H1 (cell line): ENCODE data around the gene CCT3. TPM values are rescaled to one million over a fixed set of nuclear protein-coding genes. Genes with fewer than 3 reads are reported as not detected.

Source experiments
- CTCF ChIA-PET: fragments of 300-600 bp; sonication (Branson Sonifier 250); formaldehyde crosslinking; loops from one replicate; lab custom pipeline; 2021; ENCODE audit not compliant: partially characterized antibody; lab: Charles Lee
- POLR2A ChIA-PET: fragments of 300-600 bp; sonication (Branson Sonifier 250); formaldehyde crosslinking; loops from one replicate; lab custom pipeline; 2021; ENCODE audit warnings: inconsistent platforms; ENCODE audit not compliant: partially characterized antibody; lab: Charles Lee
- DNase-seq, 2 experiments: peaks; one replicate each; pipeline versions ENCODE4 v3.0.0 to v3.0.0-alpha.2; 2010 to 2022; ENCODE audit warnings: low spot score in 2 of 2, low read depth in 1 of 2, mixed read lengths in 1 of 2
- FAIRE-seq: peaks from 2 replicates; lab custom pipeline; 2011; peaks lifted over from hg19 to GRCh38; lab: Jason Lieb, UNC
- H2AFZ ChIP-seq: 2 replicates; pipeline ENCODE4 v1.8.1; 2012; ENCODE audit warnings: low read length, inconsistent platforms
- H2AK5ac ChIP-seq: 2 replicates; pipeline ENCODE4 v1.6.1; 2013; ENCODE audit warnings: low read depth, low read length
- H2BK120ac ChIP-seq: replicated peaks from 2 replicates; pipeline ENCODE3; 2013; ENCODE audit warnings: low read depth, low read length, inconsistent platforms
- H2BK12ac ChIP-seq: 2 replicates; pipeline ENCODE4 v1.6.1; 2013; ENCODE audit warnings: low read depth, low read length
- H2BK15ac ChIP-seq: 2 replicates; pipeline ENCODE4 v1.6.1; 2013; ENCODE audit warnings: low read length
- H2BK20ac ChIP-seq: 2 replicates; pipeline ENCODE4 v1.6.1; 2013; ENCODE audit warnings: low read length
- H2BK5ac ChIP-seq: 2 replicates; pipeline ENCODE4 v1.6.1; 2013; ENCODE audit warnings: low read depth, low read length
- H3K14ac ChIP-seq: 2 replicates; pipeline ENCODE4 v1.6.1; 2013; ENCODE audit warnings: inconsistent platforms; ENCODE audit not compliant: insufficient read length
- H3K18ac ChIP-seq: 2 replicates; pipeline ENCODE4 v1.6.1; 2013; ENCODE audit warnings: low read length; ENCODE audit errors: extremely low read depth
- H3K23ac ChIP-seq: 2 replicates; pipeline ENCODE4 v1.6.1; 2013; ENCODE audit warnings: inconsistent platforms; ENCODE audit not compliant: insufficient read length
- H3K23me2 ChIP-seq: 2 replicates; pipeline ENCODE4 v1.6.1; 2013; ENCODE audit warnings: low read depth, low read length
- H3K27ac ChIP-seq: 2 replicates; pipeline ENCODE4 v1.6.1; 2011; ENCODE audit warnings: low read depth, low read length, inconsistent platforms
- H3K27me3 ChIP-seq, 4 experiments: replicated peaks in 1 of 4; 1 replicate in 1 of 4; 2 replicates in 3 of 4; pipeline versions ENCODE4 v1.6.1 to v1.8.1; 2011 to 2013; ENCODE audit warnings: low read length in 3 of 4, mild to moderate bottlenecking in 3 of 4, inconsistent platforms in 2 of 4, mixed read lengths in 2 of 4, moderate library complexity in 1 of 4; ENCODE audit not compliant: control insufficient read depth in 3 of 4, insufficient read depth in 3 of 4; ENCODE audit errors: extremely low read depth in 1 of 4
- H3K36me3 ChIP-seq, 4 experiments: 2 replicates each; pipeline versions ENCODE4 v1.6.1 to v1.8.1; 2011 to 2013; ENCODE audit warnings: mild to moderate bottlenecking in 4 of 4, low read length in 3 of 4, moderate library complexity in 2 of 4, control low read depth in 1 of 4, inconsistent platforms in 1 of 4; ENCODE audit not compliant: insufficient read depth in 4 of 4, control insufficient read depth in 2 of 4
- H3K4ac ChIP-seq: replicated peaks from 2 replicates; pipeline ENCODE3; 2013; ENCODE audit warnings: low read length, low read depth, mixed read lengths, inconsistent platforms; ENCODE audit not compliant: insufficient read length
- H3K4me1 ChIP-seq, 4 experiments: replicated peaks in 1 of 4; 1 replicate in 1 of 4; 2 replicates in 3 of 4; pipeline versions ENCODE4 v1.6.1 to v1.8.1; 2011 to 2013; ENCODE audit warnings: low read length in 3 of 4, inconsistent platforms in 2 of 4, mixed read lengths in 1 of 4; ENCODE audit not compliant: insufficient read depth in 4 of 4, control insufficient read depth in 3 of 4
- H3K4me2 ChIP-seq, 2 experiments: 2 replicates each; pipeline versions ENCODE4 v1.6.1 to v1.8.1; 2011 to 2013; ENCODE audit warnings: low read depth in 2 of 2, low read length in 2 of 2, control low read depth in 1 of 2, inconsistent platforms in 1 of 2, mild to moderate bottlenecking in 1 of 2; ENCODE audit not compliant: insufficient read depth in 1 of 2
- H3K4me3 ChIP-seq, 4 experiments: fragments of 200-600, 300-600 bp in 1 of 4; sonication (generic), shearing (Covaris generic), sonication (Bioruptor Twin) in 1 of 4; 2 replicates each; pipeline versions ENCODE4 v1.5.1 to v1.8.1; 2011 to 2016; ENCODE audit warnings: low read length in 4 of 4, low read depth in 3 of 4, control low read depth in 2 of 4, inconsistent platforms in 2 of 4, mild to moderate bottlenecking in 2 of 4, mixed read lengths in 1 of 4, moderate library complexity in 1 of 4; ENCODE audit not compliant: insufficient read depth in 2 of 4; ENCODE audit errors: extremely low read depth in 1 of 4
- H3K56ac ChIP-seq: replicated peaks from 2 replicates; pipeline ENCODE3; 2013; ENCODE audit warnings: low read depth, mild to moderate bottlenecking, mixed read lengths, low read length, inconsistent platforms; ENCODE audit not compliant: insufficient read length
- H3K79me1 ChIP-seq: 2 replicates; pipeline ENCODE4 v1.6.1; 2013; ENCODE audit warnings: low read depth, low read length, control low read depth
- H3K79me2 ChIP-seq, 2 experiments: 2 replicates each; pipeline versions ENCODE4 v1.6.1 to v1.8.1; 2012 to 2013; ENCODE audit warnings: low read length in 2 of 2, mild to moderate bottlenecking in 2 of 2, inconsistent platforms in 1 of 2; ENCODE audit not compliant: insufficient read depth in 2 of 2, control insufficient read depth in 1 of 2
- H3K9ac ChIP-seq, 4 experiments: replicated peaks in 1 of 4; 1 replicate in 1 of 4; 2 replicates in 3 of 4; pipeline versions ENCODE4 v1.6.1 to v1.8.1; 2011 to 2013; ENCODE audit warnings: low read depth in 3 of 4, low read length in 3 of 4, control low read depth in 2 of 4, mild to moderate bottlenecking in 2 of 4, moderate library complexity in 2 of 4, inconsistent platforms in 1 of 4; ENCODE audit errors: extremely low read depth in 1 of 4
- H3K9me3 ChIP-seq, 2 experiments: 2 replicates each; pipeline versions ENCODE4 v1.6.1 to v1.8.1; 2012 to 2013; ENCODE audit warnings: mild to moderate bottlenecking in 2 of 2, moderate library complexity in 2 of 2, control low read depth in 1 of 2, inconsistent platforms in 1 of 2, low read depth in 1 of 2, low read length in 1 of 2, mixed read lengths in 1 of 2; ENCODE audit not compliant: insufficient read depth in 2 of 2
- H4K20me1 ChIP-seq, 2 experiments: replicated peaks in 1 of 2; 2 replicates each; pipeline versions ENCODE3 to v1.8.1; 2011 to 2013; ENCODE audit warnings: inconsistent platforms in 2 of 2, low read length in 2 of 2, mild to moderate bottlenecking in 1 of 2; ENCODE audit not compliant: insufficient read depth in 2 of 2, control insufficient read depth in 1 of 2
- H4K5ac ChIP-seq: 2 replicates; pipeline ENCODE4 v1.6.1; 2013; ENCODE audit warnings: low read length, low read depth, mixed read lengths, inconsistent platforms; ENCODE audit not compliant: insufficient read length
- H4K8ac ChIP-seq: 2 replicates; pipeline ENCODE4 v1.8.0; 2013; ENCODE audit warnings: mild to moderate bottlenecking, moderate library complexity, low read length, inconsistent platforms; ENCODE audit not compliant: insufficient read depth; ENCODE audit errors: extremely low read depth
- H4K91ac ChIP-seq: replicated peaks from 2 replicates; pipeline ENCODE3; 2013; ENCODE audit warnings: low read length, mixed read lengths, inconsistent platforms; ENCODE audit not compliant: insufficient read length
- CBX8 ChIP-seq: fragments of 300-800, 300-1000 bp; sonication (generic); IDR thresholded peaks from 2 replicates; pipeline ENCODE4 v1.7.1; 2016; ENCODE audit warnings: low read depth, low read length, borderline replicate concordance
- EZH2 ChIP-seq: fragments of 200-600 bp; sonication (generic); IDR thresholded peaks from 2 replicates; pipeline ENCODE4 v1.7.1; 2012; ENCODE audit warnings: low read depth, mild to moderate bottlenecking, moderate library complexity, low read length, inconsistent platforms; ENCODE audit not compliant: severe bottlenecking
- KDM4A ChIP-seq: IDR thresholded peaks from one replicate; pipeline ENCODE4 v1.7.1; 2012; ENCODE audit warnings: low read depth, mild to moderate bottlenecking, moderate library complexity, low read length, inconsistent platforms; ENCODE audit not compliant: severe bottlenecking
- POLR2AphosphoS5 ChIP-seq: IDR thresholded peaks from 2 replicates; pipeline ENCODE4 v1.6.1; 2011; ENCODE audit warnings: low read depth, low read length
- WGBS, 2 experiments: shearing (Covaris generic) in 1 of 2; methylation state at CpG; one replicate each; pipeline versions ENCODE4 v1.1.6 to v1.1.7; 2013 to 2015; ENCODE audit warnings: low lambda C conversion rate in 2 of 2, mixed read lengths in 2 of 2, inconsistent platforms in 1 of 2, low coverage in 1 of 2, missing lambda C conversion rate in 1 of 2; ENCODE audit not compliant: insufficient replicate concordance in 2 of 2, insufficient coverage in 1 of 2, insufficient read length in 1 of 2; ENCODE audit errors: extremely low coverage in 1 of 2, missing lambda C conversion rate in 1 of 2; 5-methylcytosine and 5-hydroxymethylcytosine counted together
- polyA plus RNA-seq, 7 experiments: library from polyadenylated mRNA; depleted of rRNA in 3 of 7; stranded (reverse) in 5 of 7; unstranded in 2 of 7; fragments of >200 nt in 5 of 7; fragments of 200-250 nt in 2 of 7; gene quantifications; 1 replicate in 5 of 7; 2 replicates in 1 of 7; 4 replicates in 1 of 7; pipeline versions ENCODE4 v1.2.1 to v1.2.3, GENCODE V29; 2011 to 2013; ENCODE audit warnings: missing spikeins in 2 of 7, mixed read lengths in 2 of 7
- total RNA-seq: library from RNA; stranded (reverse); fragmentation: NEBNext Ultra II Directional; extraction: Animal tissue kit (Norgen Biotek cat#: 25700); gene quantifications from 2 replicates; pipeline ENCODE4 v1.2.1, GENCODE V29; 2021

CCT3 gene
- total and polyA plus RNA-seq, 2 of the 8 experiments (the other 6 are each of a cell fraction or from before 2014, with no cell fraction given) = 431 to 480 TPM

DNA sequence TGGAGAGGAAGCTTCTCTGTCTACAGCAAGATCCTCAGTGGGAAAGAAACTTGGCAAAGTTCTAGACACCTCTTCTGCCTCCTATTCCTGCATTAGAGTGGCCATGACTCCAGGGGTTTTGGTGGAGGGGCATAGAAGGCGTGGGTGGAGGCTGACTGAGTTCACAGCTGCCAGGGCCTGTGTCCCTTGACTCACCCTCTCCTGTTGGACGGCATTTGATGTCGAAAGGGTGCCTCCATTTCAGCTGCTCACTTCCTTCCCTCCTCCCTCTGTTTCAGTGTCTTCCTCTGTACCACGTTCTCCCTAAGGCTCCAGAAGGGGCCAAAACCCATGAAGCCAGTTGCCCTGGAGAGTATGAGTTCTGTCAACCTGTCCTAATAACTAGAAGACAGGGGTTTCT is 53.3 kb downstream of the CCT3 start:
- Histone ChIP-seq H4K20me1 (peaks cover 0 to 9% of the 10 kb centered on the region in 2 experiments), H3K79me2 (peaks cover 18 to 25% of the 10 kb centered on the region in 2 experiments), H4K8ac (no peak overlapping the region), H3K9ac (no peak overlapping the region; a peak in 1 of 7 replicates), H3K36me3 (peaks cover 0 to 4% (median 0%) of the 10 kb centered on the region in 4 experiments; a peak in 1 of 8 replicates), H3K23me2 (peaks cover 13% of the 10 kb centered on the region), H3K56ac (no peak overlapping the region), H4K5ac (no peak overlapping the region), H2BK15ac (no peak overlapping the region), H3K27ac (no peak overlapping the region), H3K23ac (no peak overlapping the region), H4K91ac (no peak overlapping the region), H3K4me3 (no peak overlapping the region), H3K4me2 (no peak overlapping the region), H2BK20ac (no peak overlapping the region), H3K18ac (no peak overlapping the region), H3K79me1 (peaks cover 8% of the 10 kb centered on the region), H2BK12ac (no peak overlapping the region), H3K4me1 (peaks cover 0 to 10% (median 3%) of the 10 kb centered on the region in 4 experiments; a peak in 2 of 7 replicates), H3K4ac (no peak overlapping the region), H2BK5ac (no peak overlapping the region), H3K9me3 (no peaks in the 10 kb centered on the region), H2AK5ac (no peak overlapping the region), H2BK120ac (no peak overlapping the region), H3K27me3 (no peaks in the 10 kb centered on the region), H3K14ac (no peak overlapping the region), H2AFZ (no peak overlapping the region)
- POLR2A ChIA-PET = interaction anchor here (0.7 to 17.4 kb wide), 6 partner anchors 16 to 76 kb away, joined by 3 to 221 read pairs (median 3); partner anchors contain the start of genes BGLAP, GLMP, PAQR6 and PMF1
- 92% methylated on average over 4 of the region's 4 CpGs; no CpG with 5 or more reads in 1 of the 2 experiments for WGBS, 2 experiments
- CTCF ChIA-PET = interaction anchor here (0.7 to 1.5 kb wide), 4 partner anchors 35 to 143 kb away, joined by 3 to 5 read pairs (median 4); no protein-coding TSS in a partner anchor
- TF ChIP-seq CBX8 = no peak
- TF ChIP-seq EZH2 = no peak
- TF ChIP-seq KDM4A = no peak
- no peak for TF ChIP-seq POLR2AphosphoS5
- DNase-seq = no peak
- FAIRE-seq = no peak
